ENCODE results near the gene CMYA5. TPM values are rescaled to one million over a fixed set of nuclear protein-coding genes. Genes with fewer than 3 reads are reported as not detected.

CMYA5 gene
- total RNA-seq, 6 experiments from 2014 or later = 0.31 to 0.87 (median 0.43) TPM

DNA sequence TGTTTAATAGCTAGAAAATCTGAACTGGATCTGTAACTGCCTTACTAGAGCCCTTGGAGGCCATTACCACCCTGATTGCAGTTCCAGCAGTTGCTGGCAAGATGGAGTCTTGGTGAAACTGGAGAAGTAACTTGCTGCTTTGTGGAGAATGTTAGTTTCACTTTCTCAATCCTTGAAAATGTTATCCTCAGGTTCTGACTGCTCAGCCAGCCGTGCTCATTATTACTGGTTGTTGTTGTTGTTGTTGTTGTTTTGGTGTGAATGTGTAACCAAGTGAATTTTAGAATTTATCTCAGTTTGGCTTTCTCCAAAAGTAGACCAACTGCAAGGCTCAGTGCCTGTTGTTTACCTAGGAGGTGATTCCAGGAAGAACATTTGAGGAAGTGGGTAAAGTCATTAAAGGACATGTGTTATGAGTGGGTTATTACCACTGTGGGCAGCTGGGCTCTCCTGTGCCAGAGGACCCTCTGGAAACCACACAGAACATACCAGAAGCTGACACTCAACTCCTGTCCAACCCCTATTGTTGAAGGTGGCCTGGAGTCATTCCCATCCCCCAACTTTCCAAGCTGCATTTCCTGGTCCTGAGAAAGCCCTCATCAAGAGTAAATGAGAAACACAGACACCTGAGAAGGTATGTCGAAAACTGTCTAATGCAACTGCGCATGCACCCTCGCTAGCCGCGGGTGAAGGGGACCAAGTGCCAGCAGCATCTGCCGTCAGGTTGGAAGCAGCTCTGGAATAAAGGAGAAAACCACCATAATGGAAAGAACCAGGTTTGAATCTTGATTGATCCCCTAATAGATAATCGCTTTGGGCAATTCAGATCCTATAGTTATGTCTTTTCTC lies 111.6 kb downstream of the CMYA5 start:
- Mint-ChIP-seq H3K9me3 (no peaks in the 10 kb centered on the region), H3K27me3 (ENCODE audit: insufficient read depth) (peaks cover 2% of the 10 kb centered on the region; the same call in 1 of the 2 replicates), H3K4me3 (peak overlapping the region; percentile 38), H3K4me1 (ENCODE audit: low read depth) (no peaks in the 10 kb centered on the region), H3K36me3 (ENCODE audit: low read depth) (no peaks in the 10 kb centered on the region), H3K27ac (no peak overlapping the region)
- TF ChIP-seq, protein P1, sequence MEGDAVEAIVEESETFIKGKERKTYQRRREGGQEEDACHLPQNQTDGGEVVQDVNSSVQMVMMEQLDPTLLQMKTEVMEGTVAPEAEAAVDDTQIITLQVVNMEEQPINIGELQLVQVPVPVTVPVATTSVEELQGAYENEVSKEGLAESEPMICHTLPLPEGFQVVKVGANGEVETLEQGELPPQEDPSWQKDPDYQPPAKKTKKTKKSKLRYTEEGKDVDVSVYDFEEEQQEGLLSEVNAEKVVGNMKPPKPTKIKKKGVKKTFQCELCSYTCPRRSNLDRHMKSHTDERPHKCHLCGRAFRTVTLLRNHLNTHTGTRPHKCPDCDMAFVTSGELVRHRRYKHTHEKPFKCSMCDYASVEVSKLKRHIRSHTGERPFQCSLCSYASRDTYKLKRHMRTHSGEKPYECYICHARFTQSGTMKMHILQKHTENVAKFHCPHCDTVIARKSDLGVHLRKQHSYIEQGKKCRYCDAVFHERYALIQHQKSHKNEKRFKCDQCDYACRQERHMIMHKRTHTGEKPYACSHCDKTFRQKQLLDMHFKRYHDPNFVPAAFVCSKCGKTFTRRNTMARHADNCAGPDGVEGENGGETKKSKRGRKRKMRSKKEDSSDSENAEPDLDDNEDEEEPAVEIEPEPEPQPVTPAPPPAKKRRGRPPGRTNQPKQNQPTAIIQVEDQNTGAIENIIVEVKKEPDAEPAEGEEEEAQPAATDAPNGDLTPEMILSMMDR (IDR thresholded peaks at IDR 0.05) = no peak
- DNase-seq = no peak

DNA sequence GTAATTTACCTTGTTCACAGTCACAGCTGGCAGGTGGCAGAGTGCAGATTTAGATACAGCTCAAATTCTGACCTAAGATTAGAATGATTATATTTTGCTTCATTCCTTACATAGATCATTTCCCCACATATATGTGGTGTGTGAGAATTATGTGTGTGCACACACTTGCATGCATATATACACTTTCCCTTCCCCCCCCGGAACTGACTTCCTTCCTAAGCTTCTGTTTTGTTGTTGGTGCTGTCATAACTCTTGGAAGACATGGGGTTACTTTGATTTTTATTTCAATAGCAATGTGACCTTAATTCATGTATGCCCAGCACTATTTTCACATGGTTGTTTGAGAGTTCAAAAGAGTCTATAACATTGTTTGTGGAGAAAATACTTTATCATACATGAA lies 112.8 kb downstream of the CMYA5 start:
- DNase-seq = no peak
- H3K4me3 Mint-ChIP-seq = no peak overlapping the region
- TF ChIP-seq, protein P1 (IDR thresholded peaks at IDR 0.05) = no peak
- H3K27me3 Mint-ChIP-seq (ENCODE audit: insufficient read depth) = peaks cover 2% of the 10 kb centered on the region; the same call in 1 of the 2 replicates
- H3K4me1 Mint-ChIP-seq (ENCODE audit: low read depth) = no peaks in the 10 kb centered on the region
- H3K36me3 Mint-ChIP-seq (ENCODE audit: low read depth) = no peaks in the 10 kb centered on the region
- H3K9me3 Mint-ChIP-seq = no peaks in the 10 kb centered on the region
- no peak overlapping the region for H3K27ac Mint-ChIP-seq

DNA sequence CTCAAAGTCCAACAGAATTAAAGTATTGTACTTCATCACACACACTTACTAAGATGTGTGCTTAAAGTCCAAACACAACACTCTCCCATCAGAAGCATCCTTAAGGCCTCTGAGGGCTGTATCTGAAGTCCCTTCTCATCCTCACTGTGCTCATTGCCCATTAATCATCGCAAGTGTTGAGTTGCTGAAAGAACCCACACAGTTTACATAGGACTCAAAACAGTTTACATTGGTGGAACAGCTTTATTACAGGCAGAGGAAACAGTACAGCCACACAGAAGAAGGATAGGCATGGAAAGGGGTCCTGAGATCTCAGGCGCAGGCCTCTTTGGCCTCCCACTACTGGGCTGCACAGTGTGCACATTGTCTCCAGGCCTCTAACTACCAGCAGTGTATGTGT lies 113.4 kb downstream of the CMYA5 start:
- Mint-ChIP-seq H3K9me3 (no peaks in the 10 kb centered on the region), H3K27me3 (ENCODE audit: insufficient read depth) (peaks cover 2% of the 10 kb centered on the region; the same call in 1 of the 2 replicates), H3K36me3 (ENCODE audit: low read depth) (no peaks in the 10 kb centered on the region), H3K4me3 (no peak overlapping the region), H3K4me1 (ENCODE audit: low read depth) (no peaks in the 10 kb centered on the region), H3K27ac (no peak overlapping the region)
- DNase-seq = no peak
- TF ChIP-seq, protein P1 (IDR thresholded peaks at IDR 0.05) = no peak

DNA sequence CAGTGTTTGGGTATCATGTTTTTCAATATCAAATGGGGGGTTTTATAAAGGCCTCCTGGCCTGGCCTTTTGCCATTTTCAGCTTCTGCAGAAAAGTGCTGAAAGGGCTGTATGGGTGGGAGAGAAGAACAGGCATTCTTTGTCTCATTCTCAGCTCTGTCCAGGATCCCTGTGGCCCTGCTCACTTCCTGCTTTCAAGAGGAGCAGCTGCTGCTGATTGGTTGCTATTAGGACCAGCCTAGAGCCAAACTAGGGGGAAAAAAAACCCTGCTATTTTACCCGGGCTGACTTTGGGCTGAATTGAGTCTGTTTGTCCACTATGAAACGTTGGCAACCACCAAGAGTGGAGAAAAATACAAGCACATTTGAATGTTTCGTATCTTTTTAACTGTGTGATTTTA lies 117.1 kb downstream of the CMYA5 start:
- no peaks in the 10 kb centered on the region for H3K9me3 Mint-ChIP-seq
- no peak overlapping the region for H3K4me3 Mint-ChIP-seq
- no peak overlapping the region for H3K27ac Mint-ChIP-seq
- H3K27me3 Mint-ChIP-seq (ENCODE audit: insufficient read depth) = 0 out of 2 replicates have a peak, but pooled peaks cover 2% of the 10 kb centered on the region
- H3K4me1 Mint-ChIP-seq (ENCODE audit: low read depth) = no peaks in the 10 kb centered on the region
- no peak for DNase-seq
- no peaks in the 10 kb centered on the region for H3K36me3 Mint-ChIP-seq (ENCODE audit: low read depth)
- TF ChIP-seq, protein P1 (IDR thresholded peaks at IDR 0.05) = no peak

DNA sequence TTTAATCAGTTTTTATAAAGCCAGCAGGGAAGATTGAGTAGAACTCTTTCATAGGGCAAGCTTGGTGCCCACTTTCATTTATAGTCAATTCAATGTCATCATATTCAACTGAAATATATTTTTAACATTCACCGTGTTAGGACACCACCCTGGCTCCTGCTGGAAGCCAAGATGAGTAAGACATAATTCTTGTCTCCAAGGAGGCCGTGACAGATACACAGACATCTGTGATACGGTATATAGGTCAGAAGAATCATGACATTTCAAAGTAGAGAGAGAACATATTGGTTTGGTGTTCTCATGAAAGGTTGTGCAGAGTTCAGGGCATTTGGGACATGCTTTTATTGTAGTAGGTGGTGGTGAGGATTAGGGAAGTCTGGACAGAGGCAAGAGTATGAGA lies 120.1 kb downstream of the CMYA5 start:
- H3K27me3 Mint-ChIP-seq (ENCODE audit: insufficient read depth) = peaks cover 2% of the 10 kb centered on the region; the same call in 1 of the 2 replicates
- DNase-seq = no peak
- H3K4me3 Mint-ChIP-seq = no peak overlapping the region
- no peak overlapping the region for H3K27ac Mint-ChIP-seq
- H3K36me3 Mint-ChIP-seq (ENCODE audit: low read depth) = no peaks in the 10 kb centered on the region
- H3K4me1 Mint-ChIP-seq (ENCODE audit: low read depth) = no peaks in the 10 kb centered on the region
- H3K9me3 Mint-ChIP-seq = no peaks in the 10 kb centered on the region
- TF ChIP-seq, protein P1 (IDR thresholded peaks at IDR 0.05) = no peak

Data from HFFc6 (cell line).